Activated CD8-positive, alpha-beta memory T cell treated with anti-CD3 and anti-CD28 coated beads for 1 hour (primary cell): ENCODE data around the gene DIMT1.

ENCODE experiments used
- DNase-seq, 2 donors: peaks; one replicate each; pipeline ENCODE4 v3.0.0-alpha.2; 2020; ENCODE audit warnings: low read depth in 1 of 2; ENCODE audit errors: extremely low read depth in 1 of 2

DIMT1 gene

DNA sequence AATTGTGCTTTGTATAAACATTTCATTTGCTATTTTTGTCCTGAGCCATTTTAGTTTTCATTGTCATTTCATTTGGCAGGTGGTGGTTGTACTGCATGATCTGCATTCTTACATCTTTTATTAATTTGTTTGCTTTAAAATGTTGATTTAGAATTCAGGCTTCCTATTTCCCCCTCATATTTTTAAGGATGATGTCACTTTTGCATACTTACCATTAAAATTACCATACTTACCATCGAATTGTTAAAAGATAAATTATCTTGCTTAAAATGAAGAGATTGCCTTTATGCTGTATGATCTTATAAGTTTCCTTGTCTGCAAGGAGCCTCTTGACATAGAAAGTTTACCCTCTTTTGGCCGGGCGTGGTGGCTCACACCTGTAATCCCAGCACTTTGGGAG lies 31.1 kb downstream of the DIMT1 start:
- DNase-seq, result no peak

DNA sequence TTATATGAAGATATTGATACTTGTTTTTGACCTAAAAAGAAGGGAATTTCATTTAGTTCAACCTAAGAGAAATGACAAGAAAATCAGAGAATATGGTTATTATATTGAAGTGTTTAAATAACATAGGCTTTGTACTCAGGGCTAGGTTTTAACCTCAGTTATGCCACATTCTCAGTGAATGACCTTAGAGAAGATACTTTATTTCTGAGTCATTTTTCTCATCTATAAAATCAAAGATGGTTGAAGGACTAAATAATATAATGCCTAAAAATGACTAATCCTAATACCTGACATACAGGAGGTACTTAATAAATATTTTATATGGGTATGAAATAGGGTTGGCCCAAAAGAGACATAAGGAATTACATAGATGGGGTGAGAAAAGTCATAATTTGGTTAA lies 32.3 kb downstream of the DIMT1 start:
- DNase-seq, result no peak

DNA sequence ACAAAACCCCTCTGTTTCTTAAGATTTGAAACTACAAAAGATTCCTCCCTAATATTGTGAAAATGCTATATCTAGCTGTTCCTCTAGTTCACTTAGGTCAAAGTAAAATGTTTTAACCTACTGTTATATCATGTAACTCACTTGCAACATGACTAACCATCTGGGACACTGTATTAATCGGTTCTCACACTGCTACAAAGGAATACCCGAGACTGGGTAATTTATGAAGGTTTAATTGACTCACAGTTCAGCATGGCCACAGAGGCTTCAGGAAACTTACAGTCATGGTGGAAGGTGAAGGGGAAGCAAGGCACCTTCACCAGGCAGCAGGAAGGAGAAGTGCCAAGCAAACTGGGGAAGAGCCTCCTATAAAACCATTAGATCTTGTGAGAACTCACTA lies 34.7 kb downstream of the DIMT1 start:
- DNase-seq, result no peak

DNA sequence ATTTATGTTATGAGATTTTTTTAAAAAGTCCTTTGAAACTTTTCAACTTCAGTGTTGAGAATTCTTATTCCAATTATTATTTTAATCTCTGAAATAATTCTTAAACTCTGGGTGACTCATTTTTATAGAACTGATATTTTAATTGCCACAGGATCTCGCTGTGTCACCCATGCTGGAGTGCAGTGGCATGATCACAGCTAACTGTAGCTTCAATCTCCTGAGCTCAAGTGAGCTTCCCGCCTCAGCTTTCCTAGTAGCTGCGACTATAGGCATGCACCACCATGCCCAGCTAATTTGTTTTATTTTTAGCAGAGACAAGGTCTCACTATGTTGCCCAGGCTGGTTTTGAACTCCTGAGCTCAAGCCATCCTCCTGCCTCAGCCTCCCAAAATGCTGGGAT lies 41.0 kb downstream of the DIMT1 start:
- no peak for DNase-seq

DNA sequence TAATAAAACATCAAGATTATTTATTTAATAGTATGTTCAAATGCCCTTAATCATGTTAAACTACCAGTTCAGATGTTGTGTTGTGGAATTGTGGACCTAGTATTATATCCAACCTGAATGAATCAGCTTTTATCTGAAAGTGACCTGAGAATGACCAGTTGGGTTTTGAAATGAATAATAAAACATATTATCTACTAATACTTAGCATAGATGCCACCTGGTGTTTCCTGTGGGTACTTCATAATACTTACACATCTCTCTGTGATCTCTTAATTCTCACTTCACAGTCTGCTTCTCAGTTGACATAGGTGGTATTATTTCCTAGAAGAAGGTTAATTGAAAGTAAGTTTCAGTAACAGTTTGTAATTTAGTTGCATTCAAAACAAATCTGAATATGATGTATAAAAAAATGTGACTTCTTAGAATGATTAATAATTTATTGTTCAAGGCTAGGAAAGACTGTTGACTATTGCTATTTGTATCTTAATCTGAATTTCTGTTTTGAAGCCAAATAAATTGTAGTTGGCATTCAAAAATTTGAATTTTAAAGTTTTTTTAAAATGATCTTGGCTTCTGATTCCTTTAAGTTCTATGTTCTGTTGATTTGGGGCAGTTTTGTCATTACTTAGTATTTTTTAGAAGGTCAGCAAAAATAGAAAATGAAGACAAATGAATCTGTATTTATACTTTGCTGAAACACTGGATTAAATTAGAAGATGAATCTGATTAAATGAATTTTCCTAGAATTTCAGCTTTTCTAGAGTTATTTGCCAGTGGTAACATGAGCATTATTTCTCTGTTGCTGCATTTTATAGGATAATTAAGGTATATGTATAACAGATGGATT lies 49.5 kb downstream of the DIMT1 start:
- no peak for DNase-seq

DNA sequence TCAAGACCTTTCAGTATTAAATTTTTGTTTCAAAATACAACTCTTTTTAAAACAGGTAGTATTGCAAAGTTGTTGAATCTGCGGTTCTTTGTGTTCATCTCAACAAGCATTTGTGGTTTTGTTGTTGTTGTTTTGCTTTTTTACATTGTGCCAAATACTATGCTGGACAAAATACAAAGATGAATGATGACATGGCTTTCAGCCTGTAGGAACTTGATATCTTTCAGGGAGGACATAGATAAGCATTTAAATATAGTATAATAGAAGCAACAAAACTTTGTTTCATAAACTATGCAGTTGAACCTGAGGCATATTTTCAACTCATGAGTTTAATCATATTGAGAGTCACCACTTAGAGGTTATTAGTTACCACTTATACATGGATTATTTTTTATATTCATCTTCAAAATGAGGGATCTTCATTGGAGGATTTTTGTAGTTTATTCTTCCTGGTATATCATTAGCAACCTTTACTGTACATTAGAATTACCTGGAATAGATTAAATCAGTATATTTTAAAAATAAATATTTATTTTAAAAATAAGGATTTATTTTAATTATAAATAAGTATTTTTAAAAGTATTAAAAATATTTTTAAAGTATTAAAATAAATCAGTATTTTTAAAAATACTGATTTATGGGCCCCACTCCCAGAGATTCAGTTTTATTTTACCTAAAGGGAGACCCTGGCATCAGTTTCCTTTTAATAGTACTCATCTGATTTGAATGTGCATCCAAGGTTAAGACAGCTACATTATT lies 54.8 kb downstream of the DIMT1 start:
- no peak for DNase-seq

DNA sequence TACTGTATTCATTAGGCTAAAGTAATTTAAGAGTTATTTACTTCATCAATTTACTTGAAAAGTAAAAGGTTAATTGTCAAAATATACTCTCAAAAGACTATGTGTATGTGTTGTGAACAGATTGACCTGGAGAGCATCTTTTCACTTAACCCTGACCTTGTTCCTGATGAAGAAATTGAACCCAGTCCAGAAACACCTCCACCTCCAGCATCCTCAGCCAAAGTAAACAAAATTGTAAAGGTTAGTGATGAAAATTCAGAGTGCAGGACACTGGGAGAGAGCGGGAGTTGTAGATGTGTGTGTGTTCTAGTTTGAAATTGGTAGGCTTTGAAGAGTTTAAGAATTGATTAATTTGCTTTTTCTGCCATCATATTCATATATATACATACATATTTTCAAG lies 55.8 kb downstream of the DIMT1 start:
- no peak for DNase-seq

DNA sequence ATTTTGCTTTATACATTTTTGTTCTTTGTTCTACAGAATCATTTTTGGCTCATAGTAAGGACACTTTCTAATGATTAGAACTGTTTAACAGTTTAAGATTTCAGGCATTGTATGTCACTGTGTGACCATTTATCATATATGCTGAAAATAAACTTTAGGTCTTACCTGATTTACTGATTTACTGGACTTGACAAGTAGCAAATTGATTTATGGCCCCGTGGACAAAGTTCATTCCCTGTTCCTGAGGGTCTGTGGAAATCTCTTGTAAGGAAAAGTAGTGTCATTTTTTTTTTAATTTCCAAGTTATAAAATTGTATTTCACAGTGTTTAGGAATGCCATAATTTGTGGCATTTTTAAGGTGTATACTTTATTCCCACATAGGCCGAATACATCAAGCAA lies 57.0 kb downstream of the DIMT1 start:
- no peak for DNase-seq

DNA sequence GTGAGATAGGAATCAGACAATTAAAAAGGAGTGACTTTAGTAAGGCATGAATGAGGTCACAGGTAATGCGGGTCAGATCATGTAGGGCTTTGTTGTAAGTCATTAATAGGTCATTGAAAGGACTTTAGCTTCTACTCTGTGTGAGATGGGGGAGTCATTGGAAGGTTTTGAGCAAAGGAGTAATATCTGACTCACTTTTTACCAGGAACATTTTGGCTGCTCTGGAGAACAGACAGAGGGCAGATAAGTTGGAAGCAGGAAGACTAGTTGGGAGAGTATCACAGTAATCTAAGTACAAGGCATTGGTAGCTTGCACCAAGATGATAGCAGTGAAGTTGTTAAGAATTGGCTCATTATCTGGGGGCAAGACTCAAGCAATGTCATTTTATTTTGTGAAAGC lies 60.3 kb downstream of the DIMT1 start:
- DNase-seq, result no peak

DNA sequence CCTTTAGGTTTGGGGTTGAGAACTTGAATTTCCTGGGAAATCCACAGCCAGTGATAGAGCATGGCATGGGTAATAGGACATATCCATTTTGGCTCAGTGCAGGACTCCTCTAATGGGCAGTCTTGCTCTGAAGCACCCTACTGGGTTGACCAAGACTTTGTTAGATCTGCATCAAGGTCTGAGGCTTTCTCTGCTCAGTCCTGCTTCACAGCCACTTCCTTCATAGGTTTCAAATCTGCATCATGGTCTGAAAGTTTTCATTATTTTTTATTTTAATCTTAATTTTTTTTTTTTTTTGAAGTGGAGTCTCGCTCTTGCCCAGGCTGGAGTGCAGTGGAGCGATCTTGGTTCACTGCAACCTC lies 61.2 kb downstream of the DIMT1 start:
- DNase-seq, result no peak

DNA sequence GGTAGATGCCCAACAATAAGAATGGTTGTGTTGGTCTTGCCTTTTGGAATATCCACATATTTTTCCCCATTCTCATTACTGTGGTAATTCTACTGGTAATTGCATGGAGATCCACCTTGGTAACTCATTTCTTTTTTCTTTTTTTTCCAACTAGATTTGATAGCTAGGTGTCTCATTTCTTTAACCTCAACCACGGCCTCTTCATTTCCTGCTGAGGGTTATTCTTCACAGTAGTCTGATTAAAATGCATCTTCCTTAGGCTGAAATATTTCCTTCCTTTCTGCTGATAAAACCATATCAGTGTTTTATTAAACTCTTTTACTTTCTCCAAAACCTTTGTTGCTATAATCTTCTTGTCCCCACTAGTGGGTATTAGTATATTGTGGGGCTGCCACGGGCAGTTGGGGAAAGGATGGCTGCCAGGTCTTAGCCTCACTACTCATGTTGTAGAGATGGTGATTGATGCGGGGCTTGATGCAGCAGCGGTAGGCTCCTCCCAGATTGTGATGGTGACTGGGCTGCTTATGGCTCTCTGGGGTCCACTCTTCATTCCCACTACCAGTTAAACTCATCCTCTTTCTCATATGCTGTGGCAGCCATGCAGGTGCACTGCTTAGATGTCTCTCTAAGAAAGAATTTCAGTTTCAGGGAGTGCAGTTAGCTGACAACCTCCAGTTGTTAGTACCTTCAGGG lies 61.8 kb downstream of the DIMT1 start:
- no peak for DNase-seq

DNA sequence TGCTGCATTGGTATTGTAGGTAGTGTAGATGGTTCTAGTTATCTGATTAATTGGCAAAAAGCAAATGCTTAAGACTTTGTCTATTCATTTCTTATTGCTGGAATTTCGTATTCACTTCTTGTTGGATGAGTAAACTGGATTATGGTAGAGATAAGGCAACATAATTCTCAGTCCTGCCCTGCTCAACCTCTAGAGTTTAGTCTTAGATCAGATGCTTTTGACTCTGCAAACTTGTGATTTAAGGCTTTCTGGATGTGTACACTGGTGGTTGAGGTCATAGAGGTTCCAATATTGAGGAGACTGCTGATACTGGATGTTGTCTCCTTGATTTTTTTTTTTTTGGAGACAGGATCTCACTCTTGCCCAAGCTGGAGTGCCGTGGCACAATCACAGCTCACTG lies 62.7 kb downstream of the DIMT1 start:
- DNase-seq, result no peak

DNA sequence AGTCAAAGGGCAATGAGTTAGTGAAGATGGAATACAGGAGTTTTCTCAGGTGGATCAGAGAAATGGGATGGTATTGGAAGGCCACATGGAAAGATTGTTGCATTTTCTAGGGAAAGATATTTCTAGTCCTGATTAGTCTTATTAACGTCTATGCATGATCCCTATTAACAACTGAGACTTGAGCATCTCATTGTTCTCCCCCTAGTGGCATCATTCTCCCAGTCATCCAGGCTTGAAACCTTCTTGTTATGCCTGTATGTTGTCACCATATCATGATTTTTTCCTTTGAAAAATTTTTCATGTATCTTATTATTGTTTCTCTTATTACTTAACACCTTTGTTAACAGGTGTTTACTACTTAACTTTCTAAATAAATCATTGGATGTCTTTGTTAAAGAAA lies 63.3 kb downstream of the DIMT1 start:
- no peak for DNase-seq
